ENCODE data around the gene MYCBP2.

The MYCBP2 gene

DNA sequence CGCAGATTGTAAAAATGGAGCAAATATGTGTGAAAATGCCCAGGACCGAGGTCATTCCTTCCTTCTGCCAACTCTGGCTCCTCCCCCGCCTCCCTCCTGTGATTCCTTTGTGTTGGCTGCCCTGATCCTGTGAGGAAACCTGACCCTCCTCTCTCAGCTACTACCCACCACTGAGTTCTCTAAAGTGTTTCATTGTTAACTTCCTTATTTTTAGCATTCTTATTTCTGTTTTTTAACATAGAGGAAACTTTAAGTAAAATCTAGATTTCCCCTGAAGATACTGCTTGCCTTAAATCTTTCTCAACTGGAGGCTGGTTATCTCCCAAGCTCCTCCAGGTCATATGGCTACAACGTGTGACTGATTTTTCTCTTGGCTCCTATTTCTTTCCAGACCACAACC lies 278.2 kb downstream of the MYCBP2 start:
- no peak overlapping the region for H3K9ac ChIP-seq (ENCODE audit: low read length)
- H3K27ac ChIP-seq (ENCODE audit: low read length) = no peak overlapping the region
- H3K27me3 ChIP-seq (replicated peaks; ENCODE audit: insufficient read depth, low read length) = no peaks in the 10 kb centered on the region
- H3K9me3 ChIP-seq (replicated peaks; ENCODE audit: insufficient read depth, low read length) = no peaks in the 10 kb centered on the region
- H3K9me2 ChIP-seq (replicated peaks; ENCODE audit: insufficient read depth, low read length) = no peaks in the 10 kb centered on the region
- H4K20me1 ChIP-seq (ENCODE audit: insufficient read depth, low read length) = no peaks in the 10 kb centered on the region
- no peak overlapping the region for H2AFZ ChIP-seq (ENCODE audit: low read length)
- peaks cover 7% of the 10 kb centered on the region for H3K36me3 ChIP-seq (replicated peaks; ENCODE audit: insufficient read depth, low read length)
- DNase-seq = no peak
- H3K4me1 ChIP-seq (ENCODE audit: low read length) = no peaks in the 10 kb centered on the region
- TF ChIP-seq, protein P1, sequence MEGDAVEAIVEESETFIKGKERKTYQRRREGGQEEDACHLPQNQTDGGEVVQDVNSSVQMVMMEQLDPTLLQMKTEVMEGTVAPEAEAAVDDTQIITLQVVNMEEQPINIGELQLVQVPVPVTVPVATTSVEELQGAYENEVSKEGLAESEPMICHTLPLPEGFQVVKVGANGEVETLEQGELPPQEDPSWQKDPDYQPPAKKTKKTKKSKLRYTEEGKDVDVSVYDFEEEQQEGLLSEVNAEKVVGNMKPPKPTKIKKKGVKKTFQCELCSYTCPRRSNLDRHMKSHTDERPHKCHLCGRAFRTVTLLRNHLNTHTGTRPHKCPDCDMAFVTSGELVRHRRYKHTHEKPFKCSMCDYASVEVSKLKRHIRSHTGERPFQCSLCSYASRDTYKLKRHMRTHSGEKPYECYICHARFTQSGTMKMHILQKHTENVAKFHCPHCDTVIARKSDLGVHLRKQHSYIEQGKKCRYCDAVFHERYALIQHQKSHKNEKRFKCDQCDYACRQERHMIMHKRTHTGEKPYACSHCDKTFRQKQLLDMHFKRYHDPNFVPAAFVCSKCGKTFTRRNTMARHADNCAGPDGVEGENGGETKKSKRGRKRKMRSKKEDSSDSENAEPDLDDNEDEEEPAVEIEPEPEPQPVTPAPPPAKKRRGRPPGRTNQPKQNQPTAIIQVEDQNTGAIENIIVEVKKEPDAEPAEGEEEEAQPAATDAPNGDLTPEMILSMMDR (IDR thresholded peaks at IDR 0.05; ENCODE audit: low read length) = no peak
- TF ChIP-seq EZH2phosphoT487 (IDR thresholded peaks at IDR 0.05; ENCODE audit: low read length) = no peak
- TF ChIP-seq EZH2 (optimal IDR thresholded peaks at IDR 0.05; ENCODE audit: low read depth, low read length) = no peak
- H3K4me2 ChIP-seq (ENCODE audit: low read depth, low read length) = no peak overlapping the region
- no peaks in the 10 kb centered on the region for H3K79me2 ChIP-seq (ENCODE audit: low read length)
- no peaks in the 10 kb centered on the region for H3F3A ChIP-seq (ENCODE audit: insufficient read depth, low read length)
- H3K4me3 ChIP-seq (ENCODE audit: low read length) = no peak overlapping the region

DNA sequence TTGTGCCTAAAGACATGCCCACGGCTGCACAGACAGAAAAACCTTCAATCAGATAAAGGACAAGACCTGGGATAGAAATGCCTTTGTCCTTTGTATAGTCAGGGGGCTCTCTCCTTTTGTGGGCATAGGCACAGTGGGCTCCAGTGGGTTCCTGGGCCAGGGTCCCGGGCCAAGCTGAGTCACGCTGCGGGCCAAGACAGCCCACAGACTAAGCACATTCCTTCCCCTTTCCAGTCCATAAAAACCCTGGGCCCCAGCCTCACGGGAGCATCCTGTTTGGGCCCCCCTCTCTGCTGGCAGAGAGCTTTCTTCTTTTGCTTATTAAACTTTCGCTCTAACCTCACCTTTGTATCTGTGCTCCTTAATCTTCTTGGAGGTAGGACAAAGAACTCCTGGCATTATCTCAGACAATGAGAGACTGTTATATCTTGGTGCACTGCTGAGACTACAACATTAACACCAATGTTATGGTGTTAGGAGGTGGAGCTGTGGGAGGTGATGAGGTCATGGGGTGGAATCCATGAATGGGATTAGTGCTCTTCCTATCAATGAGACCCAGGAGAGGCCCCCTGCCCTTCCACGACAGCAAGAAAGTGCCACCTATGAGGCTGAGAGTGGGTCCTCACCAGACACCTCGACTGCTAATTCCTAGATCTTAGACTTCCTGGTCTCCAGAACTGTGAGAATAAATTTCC lies 279.1 kb downstream of the MYCBP2 start:
- no peak overlapping the region for H3K9ac ChIP-seq (ENCODE audit: low read length)
- H3K79me2 ChIP-seq (ENCODE audit: low read length) = no peaks in the 10 kb centered on the region
- no peaks in the 10 kb centered on the region for H4K20me1 ChIP-seq (ENCODE audit: insufficient read depth, low read length)
- H3K4me1 ChIP-seq (ENCODE audit: low read length) = no peaks in the 10 kb centered on the region
- H3K9me3 ChIP-seq (replicated peaks; ENCODE audit: insufficient read depth, low read length) = no peaks in the 10 kb centered on the region
- no peaks in the 10 kb centered on the region for H3K9me2 ChIP-seq (replicated peaks; ENCODE audit: insufficient read depth, low read length)
- no peak for DNase-seq
- TF ChIP-seq EZH2phosphoT487 (IDR thresholded peaks at IDR 0.05; ENCODE audit: low read length) (no peak), EZH2 (optimal IDR thresholded peaks at IDR 0.05; ENCODE audit: low read depth, low read length) (no peak)
- TF ChIP-seq, protein P1 (IDR thresholded peaks at IDR 0.05; ENCODE audit: low read length) = no peak
- H3K27me3 ChIP-seq (replicated peaks; ENCODE audit: insufficient read depth, low read length) = no peaks in the 10 kb centered on the region
- H2AFZ ChIP-seq (ENCODE audit: low read length) = no peak overlapping the region
- no peak overlapping the region for H3K27ac ChIP-seq (ENCODE audit: low read length)
- H3K4me3 ChIP-seq (ENCODE audit: low read length) = no peak overlapping the region
- peaks cover 7% of the 10 kb centered on the region for H3K36me3 ChIP-seq (replicated peaks; ENCODE audit: insufficient read depth, low read length)
- H3F3A ChIP-seq (ENCODE audit: insufficient read depth, low read length) = no peaks in the 10 kb centered on the region
- H3K4me2 ChIP-seq (ENCODE audit: low read depth, low read length) = no peak overlapping the region

DNA sequence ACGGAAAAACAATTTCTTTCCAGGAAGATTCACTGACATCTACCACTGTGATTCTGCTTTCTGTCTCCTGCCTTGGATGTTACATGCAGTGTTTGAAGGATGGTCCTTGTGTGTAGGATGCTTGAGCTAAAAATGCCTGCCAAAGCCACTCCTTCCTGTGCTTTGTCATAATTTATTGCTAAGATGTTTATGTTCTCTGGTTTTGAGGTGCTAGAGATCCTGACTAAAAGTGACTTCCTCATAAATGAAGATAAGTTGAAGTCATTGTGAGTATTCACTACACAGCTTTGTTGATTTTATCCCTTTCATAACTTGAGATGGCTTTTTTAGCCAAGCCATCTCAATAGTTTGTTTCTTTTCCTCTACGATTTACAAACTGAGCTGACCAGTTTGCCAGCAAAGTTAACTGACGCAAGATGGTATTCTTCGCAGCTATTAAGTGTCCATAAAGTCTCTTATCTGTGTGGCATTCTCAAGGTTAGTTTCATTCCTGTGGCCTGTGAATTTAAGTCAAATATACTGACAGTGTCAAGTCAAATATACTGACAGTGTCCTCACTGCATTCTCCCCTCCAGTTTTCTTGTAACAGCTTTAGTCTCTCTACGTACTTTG lies 284.2 kb downstream of the MYCBP2 start:
- H3K4me3 ChIP-seq (ENCODE audit: low read length) = no peak overlapping the region
- TF ChIP-seq, protein P1 (IDR thresholded peaks at IDR 0.05; ENCODE audit: low read length) = no peak
- TF ChIP-seq EZH2 (optimal IDR thresholded peaks at IDR 0.05; ENCODE audit: low read depth, low read length) (no peak), EZH2phosphoT487 (IDR thresholded peaks at IDR 0.05; ENCODE audit: low read length) (no peak)
- no peak for DNase-seq
- H3K27me3 ChIP-seq (replicated peaks; ENCODE audit: insufficient read depth, low read length) = no peaks in the 10 kb centered on the region
- H3F3A ChIP-seq (ENCODE audit: insufficient read depth, low read length) = no peaks in the 10 kb centered on the region
- no peak overlapping the region for H3K9ac ChIP-seq (ENCODE audit: low read length)
- no peaks in the 10 kb centered on the region for H3K4me1 ChIP-seq (ENCODE audit: low read length)
- no peak overlapping the region for H2AFZ ChIP-seq (ENCODE audit: low read length)
- H3K4me2 ChIP-seq (ENCODE audit: low read depth, low read length) = no peak overlapping the region
- no peaks in the 10 kb centered on the region for H4K20me1 ChIP-seq (ENCODE audit: insufficient read depth, low read length)
- no peaks in the 10 kb centered on the region for H3K79me2 ChIP-seq (ENCODE audit: low read length)
- no peaks in the 10 kb centered on the region for H3K9me3 ChIP-seq (replicated peaks; ENCODE audit: insufficient read depth, low read length)
- no peak overlapping the region for H3K27ac ChIP-seq (ENCODE audit: low read length)
- no peaks in the 10 kb centered on the region for H3K9me2 ChIP-seq (replicated peaks; ENCODE audit: insufficient read depth, low read length)
- H3K36me3 ChIP-seq (replicated peaks; ENCODE audit: insufficient read depth, low read length) = peaks cover 7% of the 10 kb centered on the region

Data from MM.1S (cell line).